ENCODE results near the gene KCTD2. TPM values are rescaled to one million over a fixed set of nuclear protein-coding genes. Genes with fewer than 3 reads are reported as not detected.

Gene KCTD2
- total RNA-seq, 5 donors from 2014 or later (not counting 1 experiment from before 2014, with no cell fraction given): 22.0 to 32.8 (median 29.0) TPM

DNA sequence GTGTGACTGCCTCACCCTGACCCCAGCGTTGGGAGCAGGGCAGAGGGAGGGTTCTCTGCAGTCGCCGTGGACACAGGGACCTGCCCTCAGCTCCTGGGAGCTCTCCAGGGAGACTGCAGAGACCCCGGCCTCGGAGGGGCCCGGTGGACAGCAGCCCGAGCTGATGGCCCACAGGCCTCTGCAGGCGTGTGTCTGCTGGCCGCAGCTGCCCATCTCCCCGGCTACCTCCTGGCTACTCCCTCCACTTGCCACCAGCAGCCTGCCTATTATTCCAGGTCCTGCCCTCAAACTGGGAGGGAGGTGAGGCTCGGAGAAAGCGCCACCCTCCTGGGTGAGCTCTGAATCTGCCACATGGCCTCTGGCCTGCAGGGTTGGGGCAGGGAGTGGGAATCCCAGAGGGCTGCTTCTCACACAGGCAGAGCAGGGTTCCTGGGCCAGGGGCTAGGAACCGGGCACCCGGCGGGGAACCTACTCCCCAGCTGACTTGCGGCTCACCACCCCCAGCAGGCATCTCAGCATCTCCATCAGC is 47.9 kb downstream of the KCTD2 start:
- Mint-ChIP-seq H3K27me3 (no peaks in the 10 kb centered on the region), H3K9me3 (no peaks in the 10 kb centered on the region), H3K36me3 (peaks cover 9% of the 10 kb centered on the region), H3K27ac (no peak overlapping the region), H3K4me1 (peaks cover 18 to 30% (median 20%) of the 10 kb centered on the region in 3 donors), H3K4me3 (no peak overlapping the region)
- Histone ChIP-seq H3K36me3 (ENCODE audit: control insufficient read depth in 2 of 2, extremely low read depth in 1 of 2, insufficient read depth in 1 of 2, low read length in 1 of 2) (no peaks in the 10 kb centered on the region), H3K4me3 (ENCODE audit: control insufficient read depth in 1 of 2, extremely low read depth in 1 of 2, low read length in 1 of 2) (no peak overlapping the region), H3K4me1 (ENCODE audit: control insufficient read depth in 1 of 2, extremely low read depth in 1 of 2, insufficient read depth in 2 of 2, low read length in 2 of 2) (peaks cover 0 to 11% of the 10 kb centered on the region in 2 experiments), H3K27me3 (replicated peaks in 1 of 2; ENCODE audit: control insufficient read depth in 2 of 2, extremely low read depth in 1 of 2, insufficient read depth in 2 of 2, low read length in 1 of 2) (no peaks in the 10 kb centered on the region), H3K27ac (ENCODE audit: low read length) (no peak overlapping the region), H3K9me3 (no peaks in the 10 kb centered on the region)
- DNase-seq: no peak
- 95% methylated on average over 12 of the region's 16 CpGs for WGBS (ENCODE audit: insufficient coverage)
- ATAC-seq (replicated peaks in 1 of 4): no peak
- ChIA-PET POLR2A (no interaction called here), CTCF (no interaction called here)

- H3K9me3 Mint-ChIP-seq: no peaks in the 10 kb centered on the region
- ChIA-PET CTCF (no interaction called here), POLR2A (no interaction called here)
- H3K4me3 Mint-ChIP-seq: no peak overlapping the region
- no peak overlapping the region for H3K27ac Mint-ChIP-seq
- Histone ChIP-seq H3K27ac (ENCODE audit: low read length) (no peak overlapping the region), H3K36me3 (ENCODE audit: control insufficient read depth in 2 of 2, extremely low read depth in 1 of 2, insufficient read depth in 1 of 2, low read length in 1 of 2) (peaks cover 0 to 4% of the 10 kb centered on the region in 2 donors), H3K9me3 (no peaks in the 10 kb centered on the region), H3K27me3 (replicated peaks in 1 of 2; ENCODE audit: control insufficient read depth in 2 of 2, extremely low read depth in 1 of 2, insufficient read depth in 2 of 2, low read length in 1 of 2) (no peaks in the 10 kb centered on the region), H3K4me1 (ENCODE audit: control insufficient read depth in 1 of 2, extremely low read depth in 1 of 2, insufficient read depth in 2 of 2, low read length in 2 of 2) (peaks cover 0 to 3% of the 10 kb centered on the region in 2 experiments), H3K4me3 (ENCODE audit: control insufficient read depth in 1 of 2, extremely low read depth in 1 of 2, low read length in 1 of 2) (no peak overlapping the region)
- no peak for ATAC-seq (replicated peaks in 1 of 4)
- no peaks in the 10 kb centered on the region for H3K27me3 Mint-ChIP-seq
- peaks cover 9% of the 10 kb centered on the region for H3K36me3 Mint-ChIP-seq
- peaks cover 9 to 17% (median 10%) of the 10 kb centered on the region in 3 donors for H3K4me1 Mint-ChIP-seq
- 81% methylated on average over 4 of the region's 14 CpGs for WGBS (ENCODE audit: insufficient coverage)
- DNase-seq: peak in 1 of 35 experiments; percentile 32
These were observed 49.1 kb downstream of the KCTD2 start for GRCh38 chr17:75096082-75096625.

DNA sequence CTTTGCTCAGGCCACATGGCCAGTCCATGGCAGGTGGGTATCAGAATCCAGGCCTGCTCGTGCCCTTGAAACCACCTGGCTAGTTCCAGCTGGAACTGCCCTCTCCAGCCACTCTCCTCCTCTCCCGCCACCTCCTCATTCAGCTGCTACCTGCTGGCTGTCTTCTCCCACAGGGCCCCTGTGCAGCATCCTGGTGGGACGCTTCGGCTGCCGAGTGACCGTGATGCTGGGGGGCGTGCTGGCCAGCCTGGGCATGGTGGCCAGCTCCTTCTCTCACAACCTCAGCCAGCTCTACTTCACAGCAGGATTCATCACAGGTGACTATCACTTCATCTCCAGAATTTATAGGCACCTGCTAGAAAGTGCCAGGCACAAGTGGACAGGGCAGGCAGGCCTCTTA is 50.8 kb downstream of the KCTD2 start:
- Histone ChIP-seq H3K4me1 (ENCODE audit: control insufficient read depth in 1 of 2, extremely low read depth in 1 of 2, insufficient read depth in 2 of 2, low read length in 2 of 2) (no peaks in the 10 kb centered on the region), H3K27ac (ENCODE audit: low read length) (no peak overlapping the region), H3K27me3 (replicated peaks in 1 of 2; ENCODE audit: control insufficient read depth in 2 of 2, extremely low read depth in 1 of 2, insufficient read depth in 2 of 2, low read length in 1 of 2) (no peaks in the 10 kb centered on the region), H3K36me3 (ENCODE audit: control insufficient read depth in 2 of 2, extremely low read depth in 1 of 2, insufficient read depth in 1 of 2, low read length in 1 of 2) (peaks cover 0 to 4% of the 10 kb centered on the region in 2 donors), H3K9me3 (no peaks in the 10 kb centered on the region), H3K4me3 (ENCODE audit: control insufficient read depth in 1 of 2, extremely low read depth in 1 of 2, low read length in 1 of 2) (no peak overlapping the region)
- H3K36me3 Mint-ChIP-seq: peaks cover 9% of the 10 kb centered on the region
- ATAC-seq (replicated peaks in 1 of 4): no peak
- H3K4me3 Mint-ChIP-seq: no peak overlapping the region
- H3K4me1 Mint-ChIP-seq: peaks cover 0 to 3% (median under 1%) of the 10 kb centered on the region in 3 donors
- no peak for DNase-seq
- H3K9me3 Mint-ChIP-seq: no peaks in the 10 kb centered on the region
- H3K27ac Mint-ChIP-seq: no peak overlapping the region
- ChIA-PET POLR2A (no interaction called here), CTCF (no interaction called here)
- no peaks in the 10 kb centered on the region for H3K27me3 Mint-ChIP-seq
- 84% methylated on average over 7 of the region's 7 CpGs for WGBS (ENCODE audit: insufficient coverage)

GRCh38 chr17:75098861-75099260 is 51.8 kb downstream of the KCTD2 start:
- POLR2A ChIA-PET: no interaction called here
- CTCF ChIA-PET: no interaction called here
- peaks cover 9% of the 10 kb centered on the region for H3K36me3 Mint-ChIP-seq

GRCh38 chr17:75099881-75100595 is 53.0 kb downstream of the KCTD2 start:
- no peak overlapping the region for H3K27ac Mint-ChIP-seq
- no peak overlapping the region for H3K4me3 ChIP-seq (ENCODE audit: control insufficient read depth in 1 of 2, extremely low read depth in 1 of 2, low read length in 1 of 2)
- H3K9me3 Mint-ChIP-seq: no peaks in the 10 kb centered on the region
- H3K27ac ChIP-seq (ENCODE audit: low read length): no peak overlapping the region
- POLR2A ChIA-PET: no interaction called here
- peaks cover 0 to 4% of the 10 kb centered on the region in 2 donors for H3K36me3 ChIP-seq (ENCODE audit: control insufficient read depth in 2 of 2, extremely low read depth in 1 of 2, insufficient read depth in 1 of 2, low read length in 1 of 2)
- 94% methylated on average over 31 of the region's 31 CpGs for WGBS (ENCODE audit: insufficient coverage)
- DNase-seq (no peak), ATAC-seq (replicated peaks in 1 of 4) (no peak)
- H3K4me1 Mint-ChIP-seq: peaks cover 0 to 3% (median 0%) of the 10 kb centered on the region in 3 donors
- H3K27me3 ChIP-seq (replicated peaks in 1 of 2; ENCODE audit: control insufficient read depth in 2 of 2, extremely low read depth in 1 of 2, insufficient read depth in 2 of 2, low read length in 1 of 2): no peaks in the 10 kb centered on the region
- no peaks in the 10 kb centered on the region for H3K4me1 ChIP-seq (ENCODE audit: control insufficient read depth in 1 of 2, extremely low read depth in 1 of 2, insufficient read depth in 2 of 2, low read length in 2 of 2)
- no peaks in the 10 kb centered on the region for H3K9me3 ChIP-seq
- H3K27me3 Mint-ChIP-seq: no peaks in the 10 kb centered on the region
- CTCF ChIA-PET: no interaction called here
- H3K36me3 Mint-ChIP-seq: peaks cover 9% of the 10 kb centered on the region
- no peak overlapping the region for H3K4me3 Mint-ChIP-seq

More at GRCh38 chr17:75098861-75099260, 51.8 kb downstream of the KCTD2 start:
- no peak overlapping the region for H3K4me3 ChIP-seq (ENCODE audit: control insufficient read depth in 1 of 2, extremely low read depth in 1 of 2, low read length in 1 of 2)
- H3K27me3 Mint-ChIP-seq: no peaks in the 10 kb centered on the region
- H3K27ac ChIP-seq (ENCODE audit: low read length): no peak overlapping the region
- no peak overlapping the region for H3K27ac Mint-ChIP-seq
- DNase-seq (no peak), ATAC-seq (replicated peaks in 1 of 4) (no peak)
- H3K4me1 Mint-ChIP-seq: peaks cover 0 to 3% (median 0%) of the 10 kb centered on the region in 3 donors
- peaks cover 0 to 4% of the 10 kb centered on the region in 2 donors for H3K36me3 ChIP-seq (ENCODE audit: control insufficient read depth in 2 of 2, extremely low read depth in 1 of 2, insufficient read depth in 1 of 2, low read length in 1 of 2)
- no peaks in the 10 kb centered on the region for H3K4me1 ChIP-seq (ENCODE audit: control insufficient read depth in 1 of 2, extremely low read depth in 1 of 2, insufficient read depth in 2 of 2, low read length in 2 of 2)
- no peak overlapping the region for H3K4me3 Mint-ChIP-seq
- no peaks in the 10 kb centered on the region for H3K9me3 ChIP-seq
- H3K9me3 Mint-ChIP-seq: no peaks in the 10 kb centered on the region
- 95% methylated on average over 5 of the region's 7 CpGs for WGBS (ENCODE audit: insufficient coverage)
- no peaks in the 10 kb centered on the region for H3K27me3 ChIP-seq (replicated peaks in 1 of 2; ENCODE audit: control insufficient read depth in 2 of 2, extremely low read depth in 1 of 2, insufficient read depth in 2 of 2, low read length in 1 of 2)

DNA sequence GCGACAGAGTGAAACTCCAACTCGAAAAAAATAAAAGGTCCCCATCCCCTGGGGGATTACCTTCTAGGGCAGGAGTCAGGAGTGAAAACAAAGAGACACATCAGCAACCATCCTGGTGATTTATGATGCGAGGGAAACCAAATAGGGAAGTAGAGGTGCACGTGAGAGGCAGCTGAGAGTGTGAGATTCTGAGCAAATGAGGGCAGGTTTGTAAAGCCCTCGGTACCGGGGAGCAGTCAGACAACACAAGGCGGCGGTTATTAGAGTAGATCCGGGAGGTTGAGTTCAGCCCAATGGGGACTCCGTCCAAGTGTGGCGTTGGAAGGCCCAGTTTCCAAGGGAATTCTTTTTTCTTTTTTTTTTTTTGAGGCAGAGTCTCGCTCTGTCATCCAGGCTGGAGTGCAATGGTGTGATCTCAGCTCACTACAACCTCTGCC is 55.4 kb downstream of the KCTD2 start:
- ChIA-PET CTCF (interaction anchor here in 1 of 2 donors (0.6 kb wide), 1 partner anchor 11 kb away, joined by 3 read pairs; no protein-coding TSS in a partner anchor), POLR2A (no interaction called here)
- Mint-ChIP-seq H3K9me3 (no peaks in the 10 kb centered on the region), H3K36me3 (peaks cover 10% of the 10 kb centered on the region), H3K4me1 (peaks cover 0 to 3% (median 0%) of the 10 kb centered on the region in 3 donors), H3K4me3 (no peak overlapping the region), H3K27me3 (no peaks in the 10 kb centered on the region), H3K27ac (peak overlapping the region; percentile 1 to 64)
- WGBS (ENCODE audit: insufficient coverage): 58% methylated on average over 9 of the region's 12 CpGs
- no peaks in the 10 kb centered on the region for H3K4me1 ChIP-seq (ENCODE audit: control insufficient read depth in 1 of 2, extremely low read depth in 1 of 2, insufficient read depth in 2 of 2, low read length in 2 of 2)
- H3K4me3 ChIP-seq (ENCODE audit: control insufficient read depth in 1 of 2, extremely low read depth in 1 of 2, low read length in 1 of 2): no peak overlapping the region
- no peak overlapping the region for H3K27ac ChIP-seq (ENCODE audit: low read length)
- DNase-seq (peak in 1 of 35 experiments; percentile 11), ATAC-seq (replicated peaks in 1 of 4) (no peak)
- no peaks in the 10 kb centered on the region for H3K9me3 ChIP-seq
- H3K27me3 ChIP-seq (replicated peaks in 1 of 2; ENCODE audit: control insufficient read depth in 2 of 2, extremely low read depth in 1 of 2, insufficient read depth in 2 of 2, low read length in 1 of 2): no peaks in the 10 kb centered on the region
- H3K36me3 ChIP-seq (ENCODE audit: control insufficient read depth in 2 of 2, extremely low read depth in 1 of 2, insufficient read depth in 1 of 2, low read length in 1 of 2): peaks cover 0 to 4% of the 10 kb centered on the region in 2 donors
